HFFc6 (cell line): ENCODE measurements around the gene PIF1. TPM values are rescaled to one million over a fixed set of nuclear protein-coding genes. Genes with fewer than 3 reads are reported as not detected.

ENCODE experiments used
- DNase-seq: peaks from one replicate; pipeline ENCODE4 v3.0.0-alpha.2; 2018
- H3K27ac Mint-ChIP-seq: 2 replicates; pipeline ENCODE4 v1.8.0; 2020; ENCODE audit warnings: mild to moderate bottlenecking, mixed read lengths
- H3K27me3 Mint-ChIP-seq: 2 replicates; pipeline ENCODE4 v1.8.0; 2021; ENCODE audit warnings: mild to moderate bottlenecking, moderate library complexity, mixed read lengths; ENCODE audit not compliant: insufficient read depth
- H3K36me3 Mint-ChIP-seq: 2 replicates; pipeline ENCODE4 v1.8.0; 2021; ENCODE audit warnings: low read depth, mixed read lengths
- H3K4me1 Mint-ChIP-seq: 2 replicates; pipeline ENCODE4 v1.8.0; 2020; ENCODE audit warnings: low read depth, mixed read lengths
- H3K4me3 Mint-ChIP-seq: 2 replicates; pipeline ENCODE4 v1.8.0; 2020; ENCODE audit warnings: mild to moderate bottlenecking, moderate library complexity, mixed read lengths
- H3K9me3 Mint-ChIP-seq: 2 replicates; pipeline ENCODE4 v1.8.0; 2020; ENCODE audit warnings: mild to moderate bottlenecking, mixed read lengths
- total RNA-seq, 6 experiments: library from RNA; stranded (reverse); fragmentation: NEBNext Ultra II Directional; extraction: Animal tissue kit (Norgen Biotek cat#: 25700); gene quantifications; 2 replicates in 1 of 6; 3 replicates in 5 of 6; pipeline ENCODE4 v1.2.3, GENCODE V29; 2021
- TF ChIP-seq, protein P1 (sequence below): fragments of 200-600 bp; sonication (generic); IDR thresholded peaks from 2 replicates; pipeline ENCODE4 v1.5.0; 2021; ENCODE audit warnings: antibody characterized with exemption, mild to moderate bottlenecking

Gene PIF1
- total RNA-seq, 6 experiments from 2014 or later: 4.0 to 10.7 (median 8.4) TPM

DNA sequence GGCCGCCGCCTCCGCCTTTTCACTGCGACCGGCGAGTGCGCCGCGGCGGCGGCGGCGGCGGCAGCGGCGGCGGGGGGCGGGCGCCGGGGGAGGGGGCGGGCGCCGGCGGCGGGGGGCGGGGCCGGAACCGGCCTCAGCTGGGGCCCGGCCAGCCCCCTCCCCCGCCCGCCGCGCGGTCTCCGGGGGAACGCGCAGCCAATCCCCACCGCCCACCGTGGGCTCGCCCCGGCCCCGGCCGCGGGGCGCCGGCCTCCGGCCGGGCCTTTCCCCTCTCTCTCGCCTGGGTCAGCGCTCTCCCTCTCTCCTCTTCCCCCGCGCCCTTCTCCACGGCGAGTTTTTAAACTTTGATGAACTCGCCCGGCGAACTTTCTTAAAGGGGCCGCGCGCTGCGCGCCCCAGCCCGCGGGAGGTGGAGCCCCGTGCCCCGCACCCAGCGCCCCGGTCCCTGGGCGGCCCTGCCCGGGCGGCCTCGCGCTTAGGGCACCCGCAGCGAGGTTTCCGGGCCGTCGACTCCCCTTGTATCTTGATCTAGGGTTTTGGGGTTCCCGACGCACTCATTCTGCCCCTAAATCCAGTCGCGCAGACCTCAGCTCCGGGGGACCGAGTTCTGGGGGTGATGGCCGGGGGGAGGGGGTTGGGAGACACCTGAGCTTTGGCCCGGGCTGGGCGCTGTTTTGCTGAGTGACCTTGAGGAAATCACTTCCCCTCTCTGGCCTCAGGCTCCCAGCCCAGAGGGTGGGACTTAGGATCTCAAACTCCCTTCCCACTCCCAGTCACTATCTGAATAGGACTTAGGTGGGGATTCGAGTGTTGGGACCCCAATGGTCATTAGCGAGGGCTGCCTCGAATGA is 49.7 kb downstream of the PIF1 start, which contains the start of gene RBPMS2:
RBPMS2 (minus strand) TSS at position 39 of the 851 bp plus-strand sequence. CDS start 270 bp downstream, outside the sequence.
- Mint-ChIP-seq H3K4me1 (no peaks in the 10 kb centered on the region), H3K27ac (no peak within 1 kb of the TSS), H3K9me3 (no peaks in the 10 kb centered on the region), H3K4me3 (peak within 1 kb of the TSS; percentile 56), H3K27me3 (peaks cover 37% of the 10 kb centered on the region), H3K36me3 (no peaks in the 10 kb centered on the region)
- DNase-seq: no peak
- TF ChIP-seq, protein P1, sequence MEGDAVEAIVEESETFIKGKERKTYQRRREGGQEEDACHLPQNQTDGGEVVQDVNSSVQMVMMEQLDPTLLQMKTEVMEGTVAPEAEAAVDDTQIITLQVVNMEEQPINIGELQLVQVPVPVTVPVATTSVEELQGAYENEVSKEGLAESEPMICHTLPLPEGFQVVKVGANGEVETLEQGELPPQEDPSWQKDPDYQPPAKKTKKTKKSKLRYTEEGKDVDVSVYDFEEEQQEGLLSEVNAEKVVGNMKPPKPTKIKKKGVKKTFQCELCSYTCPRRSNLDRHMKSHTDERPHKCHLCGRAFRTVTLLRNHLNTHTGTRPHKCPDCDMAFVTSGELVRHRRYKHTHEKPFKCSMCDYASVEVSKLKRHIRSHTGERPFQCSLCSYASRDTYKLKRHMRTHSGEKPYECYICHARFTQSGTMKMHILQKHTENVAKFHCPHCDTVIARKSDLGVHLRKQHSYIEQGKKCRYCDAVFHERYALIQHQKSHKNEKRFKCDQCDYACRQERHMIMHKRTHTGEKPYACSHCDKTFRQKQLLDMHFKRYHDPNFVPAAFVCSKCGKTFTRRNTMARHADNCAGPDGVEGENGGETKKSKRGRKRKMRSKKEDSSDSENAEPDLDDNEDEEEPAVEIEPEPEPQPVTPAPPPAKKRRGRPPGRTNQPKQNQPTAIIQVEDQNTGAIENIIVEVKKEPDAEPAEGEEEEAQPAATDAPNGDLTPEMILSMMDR: no peak

DNA sequence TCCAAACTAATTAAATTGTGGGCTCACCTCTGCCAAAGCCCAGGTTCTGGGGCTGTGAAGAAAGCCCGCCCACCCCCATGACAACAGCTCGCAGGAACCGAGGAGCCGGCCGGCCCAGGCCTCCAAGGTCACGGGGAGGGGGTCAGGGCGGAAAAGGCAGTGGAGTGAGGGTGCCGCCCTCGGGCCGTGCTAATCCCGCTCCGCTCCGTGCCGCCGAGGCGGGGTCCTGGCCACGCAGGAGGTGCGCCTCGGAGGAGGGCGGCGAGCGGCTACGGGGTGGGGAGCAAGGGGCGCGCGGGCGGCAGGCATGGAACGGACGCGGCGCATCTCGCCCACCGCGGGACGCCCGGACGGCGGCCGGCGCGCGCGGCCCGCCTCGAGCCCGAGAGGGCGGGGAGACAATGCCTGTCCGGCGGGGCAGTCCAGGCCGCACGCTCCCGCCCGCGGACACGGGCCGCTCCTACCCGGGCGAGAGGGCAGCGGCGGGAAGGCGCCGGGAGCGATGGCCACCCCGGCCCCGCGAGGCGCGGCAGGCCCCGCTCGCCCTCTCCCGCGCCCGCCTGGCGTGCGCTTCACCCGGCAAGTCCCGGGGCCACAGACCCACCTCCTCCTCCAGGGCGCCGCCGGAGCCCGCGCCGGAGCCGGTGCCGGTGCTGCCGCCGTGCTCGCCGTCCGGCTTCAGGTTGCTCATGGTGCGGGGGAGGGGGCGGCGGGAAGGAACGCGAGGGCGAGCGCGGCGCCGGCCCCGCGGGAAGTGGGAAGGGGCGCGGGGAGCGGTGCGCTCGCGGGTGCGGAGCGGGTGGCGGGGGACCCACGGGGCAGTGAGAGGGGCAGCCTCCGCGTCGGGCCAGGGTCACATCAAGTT is 50.6 kb downstream of the PIF1 start:
- no peak for DNase-seq
- Mint-ChIP-seq H3K27me3 (peaks cover 37% of the 10 kb centered on the region), H3K4me1 (no peaks in the 10 kb centered on the region), H3K27ac (no peak overlapping the region), H3K9me3 (no peaks in the 10 kb centered on the region), H3K4me3 (peak overlapping the region; percentile 20; the same call in 1 of the 2 replicates), H3K36me3 (no peaks in the 10 kb centered on the region)
- TF ChIP-seq, protein P1: no peak

DNA sequence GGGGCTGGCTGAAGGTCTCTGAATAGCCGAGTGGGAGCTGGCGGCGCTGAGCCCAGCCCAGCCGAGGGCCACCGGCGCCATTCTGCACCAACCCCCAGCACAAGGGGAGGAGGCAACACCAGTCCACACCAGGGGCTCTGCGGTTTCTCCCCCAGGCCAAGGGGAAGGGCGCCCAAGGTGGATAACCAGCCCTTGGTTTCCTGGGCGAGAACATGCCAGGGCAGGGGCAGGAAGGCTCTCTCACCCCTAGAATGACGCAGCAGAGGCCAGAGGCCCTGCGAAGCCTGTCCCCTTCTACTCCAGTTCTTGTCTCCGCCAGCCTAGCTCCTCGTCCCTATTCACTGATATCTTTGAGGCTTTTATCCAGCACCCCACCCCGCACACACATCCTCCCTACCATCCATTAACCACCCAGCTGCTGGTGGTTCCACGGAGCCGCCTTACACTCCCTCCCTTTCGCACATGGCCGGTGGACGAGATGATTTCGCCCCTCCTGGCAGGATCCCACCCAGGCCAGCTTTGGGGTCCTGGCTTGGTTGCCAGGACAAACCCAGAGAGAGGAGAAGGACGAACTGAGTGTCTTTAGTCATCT is 51.3 kb downstream of the PIF1 start:
- no peaks in the 10 kb centered on the region for H3K36me3 Mint-ChIP-seq
- no peaks in the 10 kb centered on the region for H3K4me1 Mint-ChIP-seq
- H3K27ac Mint-ChIP-seq: no peak overlapping the region
- no peak for DNase-seq
- TF ChIP-seq, protein P1: no peak
- peaks cover 32% of the 10 kb centered on the region for H3K27me3 Mint-ChIP-seq
- peak overlapping the region; percentile 20; the same call in 1 of the 2 replicates for H3K4me3 Mint-ChIP-seq
- H3K9me3 Mint-ChIP-seq: no peaks in the 10 kb centered on the region

GRCh38 chr15:64773606-64774005 is 51.8 kb downstream of the PIF1 start:
- Mint-ChIP-seq H3K4me3 (no peak overlapping the region), H3K4me1 (no peaks in the 10 kb centered on the region), H3K36me3 (no peaks in the 10 kb centered on the region), H3K9me3 (no peaks in the 10 kb centered on the region), H3K27me3 (peaks cover 27% of the 10 kb centered on the region), H3K27ac (no peak overlapping the region)
- no peak for DNase-seq
- TF ChIP-seq, protein P1: no peak

DNA sequence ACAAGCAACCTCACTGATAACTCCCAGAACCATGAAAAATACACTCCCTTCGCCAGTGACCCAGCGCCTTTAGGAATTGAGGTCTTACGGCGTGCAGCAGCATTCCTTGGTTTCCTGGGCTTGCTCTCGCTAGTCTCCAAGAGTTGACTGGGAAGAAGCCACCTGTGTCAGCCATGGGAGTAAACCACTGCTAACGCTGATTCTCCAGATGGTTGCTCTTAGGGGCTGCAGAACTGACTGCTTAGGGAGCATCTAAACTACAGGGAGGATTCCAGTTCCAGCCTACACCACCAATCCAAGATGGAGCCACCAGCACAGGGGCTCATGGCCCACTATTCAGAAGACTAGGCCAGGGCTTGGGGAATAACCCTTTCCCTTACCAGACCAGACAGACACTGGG is 52.5 kb downstream of the PIF1 start:
- peaks cover 22% of the 10 kb centered on the region for H3K27me3 Mint-ChIP-seq
- H3K9me3 Mint-ChIP-seq: no peaks in the 10 kb centered on the region
- TF ChIP-seq, protein P1: no peak
- no peak overlapping the region for H3K27ac Mint-ChIP-seq
- no peak for DNase-seq
- no peak overlapping the region for H3K4me3 Mint-ChIP-seq
- no peaks in the 10 kb centered on the region for H3K4me1 Mint-ChIP-seq
- no peaks in the 10 kb centered on the region for H3K36me3 Mint-ChIP-seq
